ENCODE results near the gene RBFOX2. TPM values are rescaled to one million over a fixed set of nuclear protein-coding genes. Genes with fewer than 3 reads are reported as not detected.

Gene RBFOX2
- total and polyA plus RNA-seq, 2 of the 8 experiments (the other 6 are each of a cell fraction or from before 2014, with no cell fraction given) = 121 to 122 TPM

GRCh38 chr22:35991168-35991567 lies 37.5 kb downstream of the RBFOX2 start:
- no peaks in the 10 kb centered on the region; a peak in 1 of 8 replicates for H3K36me3 ChIP-seq (ENCODE audit: control insufficient read depth in 2 of 4, insufficient read depth in 4 of 4, low read length in 3 of 4)
- H3K9me3 ChIP-seq (ENCODE audit: insufficient read depth in 2 of 2, low read depth in 1 of 2, low read length in 1 of 2) = peaks cover 0 to 4% of the 10 kb centered on the region in 2 experiments; a peak in 2 of 4 replicates
- peaks cover 0 to 70% of the 10 kb centered on the region in 2 experiments; a peak in 2 of 4 replicates for H3K79me2 ChIP-seq (ENCODE audit: control insufficient read depth in 1 of 2, insufficient read depth in 2 of 2, low read length in 2 of 2)
- no peak overlapping the region for H3K18ac ChIP-seq (ENCODE audit: extremely low read depth, low read length)
- no peak overlapping the region for H3K4me2 ChIP-seq (ENCODE audit: insufficient read depth in 1 of 2, low read depth in 2 of 2, low read length in 2 of 2)
- H2BK12ac ChIP-seq (ENCODE audit: low read depth, low read length) = no peak overlapping the region
- H2BK5ac ChIP-seq (ENCODE audit: low read depth, low read length) = no peak overlapping the region
- CTCF ChIA-PET (ENCODE audit: partially characterized antibody) = interaction anchor here (1.5 to 1.7 kb wide), 2 partner anchors 31 to 75 kb away, joined by 3 to 6 read pairs; no protein-coding TSS in a partner anchor
- H3K4me1 ChIP-seq (replicated peaks in 1 of 4; ENCODE audit: control insufficient read depth in 3 of 4, insufficient read depth in 4 of 4, low read length in 3 of 4) = peaks cover 0 to 2% (median under 1%) of the 10 kb centered on the region in 4 experiments; a peak in 3 of 7 replicates
- H3K14ac ChIP-seq (ENCODE audit: insufficient read length) = no peak overlapping the region
- H2AK5ac ChIP-seq (ENCODE audit: low read depth, low read length) = no peak overlapping the region
- TF ChIP-seq MAFK (IDR thresholded peaks at IDR 0.05; ENCODE audit: low read depth, low read length) (no peak), GABPA (IDR thresholded peaks at IDR 0.05; ENCODE audit: borderline replicate concordance, insufficient read depth, low read length) (no peak), CBX8 (IDR thresholded peaks at IDR 0.05; ENCODE audit: borderline replicate concordance, low read depth, low read length) (no peak), RFX5 (IDR thresholded peaks at IDR 0.05; ENCODE audit: borderline replicate concordance, low read depth, low read length) (no peak), BCL11A (IDR thresholded peaks at IDR 0.05; ENCODE audit: low read depth in 2 of 2, low read length in 2 of 2) (no peak)
- DNase-seq (ENCODE audit: low read depth in 1 of 2, low spot score in 2 of 2) (no peak), FAIRE-seq (no peak)
- H3K27ac ChIP-seq (ENCODE audit: low read depth, low read length) = no peak overlapping the region
- no peaks in the 10 kb centered on the region for H3K23me2 ChIP-seq (ENCODE audit: low read depth, low read length)
- H4K8ac ChIP-seq (ENCODE audit: extremely low read depth, insufficient read depth, low read length) = no peak overlapping the region
- H3K56ac ChIP-seq (replicated peaks; ENCODE audit: insufficient read length, low read depth, low read length) = no peak overlapping the region
- POLR2A ChIA-PET (ENCODE audit: partially characterized antibody) = no interaction called here
- WGBS, 2 experiments (ENCODE audit: extremely low coverage in 1 of 2, insufficient coverage in 1 of 2, insufficient read length in 1 of 2, insufficient replicate concordance in 2 of 2, low coverage in 1 of 2, low lambda C conversion rate in 2 of 2, missing lambda C conversion rate in 1 of 2) = 91% methylated on average over 2 of the region's 2 CpGs; no CpG with 5 or more reads in 1 of the 2 experiments
- no peak overlapping the region for H3K4ac ChIP-seq (replicated peaks; ENCODE audit: insufficient read length, low read depth, low read length)
- H4K5ac ChIP-seq (ENCODE audit: insufficient read length, low read depth, low read length) = no peak overlapping the region
- no peaks in the 10 kb centered on the region; the same call in 1 of the 2 replicates for H3K79me1 ChIP-seq (ENCODE audit: low read depth, low read length)
- H4K91ac ChIP-seq (replicated peaks; ENCODE audit: insufficient read length, low read length) = no peak overlapping the region
- H4K20me1 ChIP-seq (replicated peaks in 1 of 2; ENCODE audit: control insufficient read depth in 1 of 2, insufficient read depth in 2 of 2, low read length in 2 of 2) = peaks cover 4 to 8% of the 10 kb centered on the region in 2 experiments
- no peak overlapping the region for H3K23ac ChIP-seq (ENCODE audit: insufficient read length)
- H2AFZ ChIP-seq (ENCODE audit: low read length) = no peak overlapping the region
- no peak overlapping the region for H2BK15ac ChIP-seq (ENCODE audit: low read length)
- no peak overlapping the region for H3K9ac ChIP-seq (replicated peaks in 1 of 4; ENCODE audit: extremely low read depth in 1 of 4, low read depth in 3 of 4, low read length in 3 of 4)
- H3K4me3 ChIP-seq (ENCODE audit: extremely low read depth in 1 of 4, insufficient read depth in 2 of 4, low read depth in 3 of 4, low read length in 4 of 4) = no peak overlapping the region
- H2BK20ac ChIP-seq (ENCODE audit: low read length) = no peak overlapping the region
- no peaks in the 10 kb centered on the region for H3K27me3 ChIP-seq (replicated peaks in 1 of 4; ENCODE audit: control insufficient read depth in 3 of 4, extremely low read depth in 1 of 4, insufficient read depth in 3 of 4, low read length in 3 of 4)
- H2BK120ac ChIP-seq (replicated peaks; ENCODE audit: low read depth, low read length) = no peak overlapping the region

All from H1 (cell line).